Mesenchymal stem cell (in vitro differentiated cells and primary cell): Measurements from ENCODE around the gene YWHAE. TPM values are rescaled to one million over a fixed set of nuclear protein-coding genes. Genes with fewer than 3 reads are reported as not detected.
A peak's percentile ranks its signal among the peaks of the same experiment; 100 is the strongest.

ENCODE experiments used
- DNase-seq: peaks from one replicate; pipeline ENCODE4 v3.0.0-alpha.2; 2013
- H2AFZ ChIP-seq: one replicate; pipeline ENCODE4 v1.6.1; 2013; ENCODE audit warnings: low read depth, mild to moderate bottlenecking, control low read depth, inconsistent platforms, low read length, moderate library complexity
- H2AK5ac ChIP-seq: 2 replicates; pipeline ENCODE4 v1.6.1; 2013; ENCODE audit warnings: low read length, moderate library complexity, mild to moderate bottlenecking, inconsistent platforms; ENCODE audit not compliant: severe bottlenecking
- H2BK120ac ChIP-seq: one replicate; pipeline ENCODE4 v1.6.1; 2013; ENCODE audit warnings: low read depth, mild to moderate bottlenecking, inconsistent platforms, low read length, moderate library complexity
- H2BK12ac ChIP-seq, 2 experiments: one replicate each; pipeline ENCODE4 v1.6.1; 2013; ENCODE audit warnings: inconsistent platforms in 2 of 2, low read length in 2 of 2, mild to moderate bottlenecking in 2 of 2, moderate library complexity in 2 of 2, control low read depth in 1 of 2
- H2BK15ac ChIP-seq: one replicate; pipeline ENCODE4 v1.6.1; 2013; ENCODE audit warnings: mild to moderate bottlenecking, low read depth, inconsistent platforms; ENCODE audit not compliant: poor library complexity, severe bottlenecking
- H2BK5ac ChIP-seq: 2 replicates; pipeline ENCODE4 v1.6.1; 2013; ENCODE audit warnings: low read depth, mild to moderate bottlenecking, low read length, control low read depth, inconsistent platforms; ENCODE audit not compliant: poor library complexity, severe bottlenecking
- H3K14ac ChIP-seq, 2 experiments: one replicate each; pipeline ENCODE4 v1.6.1; 2013; ENCODE audit warnings: inconsistent platforms in 2 of 2, low read length in 2 of 2, control low read depth in 1 of 2, mild to moderate bottlenecking in 1 of 2, moderate library complexity in 1 of 2
- H3K18ac ChIP-seq, 2 experiments: one replicate each; pipeline ENCODE4 v1.6.1; 2013; ENCODE audit warnings: inconsistent platforms in 2 of 2, low read length in 2 of 2, control low read depth in 1 of 2, low read depth in 1 of 2, mild to moderate bottlenecking in 1 of 2
- H3K23ac ChIP-seq, 2 experiments: one replicate each; pipeline ENCODE4 v1.6.1; 2013; ENCODE audit warnings: inconsistent platforms in 2 of 2, low read length in 2 of 2, mild to moderate bottlenecking in 2 of 2, moderate library complexity in 2 of 2, control low read depth in 1 of 2
- H3K27ac ChIP-seq: 2 replicates; pipeline ENCODE4 v1.5.1; 2013; ENCODE audit warnings: mild to moderate bottlenecking, moderate library complexity, low read length, control low read depth, inconsistent platforms; ENCODE audit not compliant: poor library complexity, severe bottlenecking
- H3K27me3 ChIP-seq, 2 experiments: 2 replicates each; pipeline versions ENCODE4 v1.6.1 to v1.7.0; 2013; ENCODE audit warnings: low read length in 2 of 2, mild to moderate bottlenecking in 2 of 2, moderate library complexity in 2 of 2, control low read depth in 1 of 2, inconsistent platforms in 1 of 2; ENCODE audit not compliant: control insufficient read depth in 1 of 2, insufficient read depth in 1 of 2
- H3K36me3 ChIP-seq, 2 experiments: 2 replicates each; pipeline versions ENCODE4 v1.6.1 to v1.7.0; 2013; ENCODE audit warnings: low read length in 2 of 2, control low read depth in 1 of 2, inconsistent platforms in 1 of 2, low read depth in 1 of 2, mild to moderate bottlenecking in 1 of 2; ENCODE audit not compliant: insufficient read depth in 2 of 2, control insufficient read depth in 1 of 2
- H3K4ac ChIP-seq, 2 experiments: one replicate each; pipeline ENCODE4 v1.6.1; 2013; ENCODE audit warnings: inconsistent platforms in 2 of 2, low read length in 2 of 2, mild to moderate bottlenecking in 2 of 2, moderate library complexity in 2 of 2, control low read depth in 1 of 2, low read depth in 1 of 2
- H3K4me1 ChIP-seq: 2 replicates; pipeline ENCODE4 v1.6.1; 2013; ENCODE audit warnings: low read depth, low read length, control low read depth; ENCODE audit not compliant: control insufficient read depth, insufficient read depth
- H3K4me2 ChIP-seq: 2 replicates; pipeline ENCODE4 v1.6.1; 2013; ENCODE audit warnings: low read length, mild to moderate bottlenecking, inconsistent platforms; ENCODE audit not compliant: poor library complexity, severe bottlenecking
- H3K4me3 ChIP-seq, 2 experiments: 2 replicates each; pipeline versions ENCODE4 v1.5.1 to v1.7.0; 2013; ENCODE audit warnings: low read length in 2 of 2, mild to moderate bottlenecking in 2 of 2, control low read depth in 1 of 2, low read depth in 1 of 2; ENCODE audit not compliant: insufficient read depth in 1 of 2
- H3K79me1 ChIP-seq: replicated peaks from 2 replicates; pipeline ENCODE4 v1.6.1; 2013; ENCODE audit warnings: mild to moderate bottlenecking, control low read depth, low read length, inconsistent platforms; ENCODE audit not compliant: poor library complexity, severe bottlenecking
- H3K9ac ChIP-seq: 2 replicates; pipeline ENCODE4 v1.7.0; 2013; ENCODE audit warnings: mild to moderate bottlenecking, low read length, moderate library complexity
- H3K9me3 ChIP-seq: 2 replicates; pipeline ENCODE4 v1.7.0; 2013; ENCODE audit warnings: mild to moderate bottlenecking, low read length; ENCODE audit not compliant: control insufficient read depth
- H4K8ac ChIP-seq: one replicate; pipeline ENCODE4 v1.6.1; 2013; ENCODE audit warnings: inconsistent platforms, mild to moderate bottlenecking, low read length, moderate library complexity
- H4K91ac ChIP-seq: one replicate; pipeline ENCODE4 v1.6.1; 2013; ENCODE audit warnings: mild to moderate bottlenecking, low read length, inconsistent platforms
- WGBS: methylation state at CpG from one replicate; pipeline ENCODE4 v1.1.7; 2013; ENCODE audit warnings: mixed read lengths; 5-methylcytosine and 5-hydroxymethylcytosine counted together
- polyA plus RNA-seq, 2 experiments: library from polyadenylated mRNA; stranded (reverse); fragments of 200-250 nt; gene quantifications; one replicate each; pipeline ENCODE4 v1.2.3, GENCODE V29; 2013

Gene YWHAE
- 476 TPM for polyA plus RNA-seq (2013, experiment 1 of 2)
- polyA plus RNA-seq (2013, experiment 2 of 2), result 478 TPM

DNA sequence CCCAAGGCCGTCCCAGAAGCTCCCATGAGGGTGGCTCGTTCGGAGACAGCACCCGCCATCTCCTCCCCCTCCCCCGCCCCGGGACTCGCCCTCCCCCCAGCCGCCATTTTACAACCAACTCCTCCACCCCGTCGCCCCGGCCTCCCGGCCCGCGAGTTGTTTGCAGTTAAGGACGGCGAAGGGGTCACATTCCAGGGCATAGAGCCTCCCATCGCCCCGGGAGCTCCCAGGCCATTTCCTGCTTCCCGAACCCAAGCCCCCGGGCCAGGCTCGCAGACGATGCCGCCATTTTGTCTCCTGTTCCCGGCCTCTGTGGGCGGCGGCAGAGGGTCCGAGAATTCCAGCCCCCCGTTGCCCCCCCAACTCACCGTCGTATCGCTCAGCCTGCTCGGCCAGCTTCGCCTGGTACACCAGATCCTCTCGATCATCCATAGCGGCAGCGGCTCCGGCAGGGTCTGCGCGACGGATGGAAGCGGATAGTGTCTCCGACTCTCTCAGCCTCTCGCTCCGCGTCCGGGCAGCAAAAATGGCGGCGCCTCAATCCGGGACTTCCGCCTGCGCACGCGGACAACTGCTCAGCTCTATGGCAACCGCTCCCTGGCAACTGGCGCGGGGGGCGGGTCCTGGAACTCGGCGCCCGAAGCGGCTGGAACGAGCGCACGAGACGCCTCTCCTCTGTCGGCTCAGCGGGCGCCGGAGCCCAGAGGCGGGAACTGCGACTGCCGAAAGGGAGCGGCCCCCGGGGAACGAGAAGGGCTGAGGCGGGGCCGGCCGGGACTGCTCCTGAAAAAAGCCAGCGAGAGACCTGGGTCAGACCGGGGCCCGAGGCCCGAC lies at the start of gene YWHAE:
YWHAE (minus strand) TSS at position 544 of the 834 bp plus-strand sequence; CDS start at position 432, 112 bp downstream.
- Histone ChIP-seq H3K9me3 (no peaks in the 10 kb centered on the region), H4K8ac (peak within 1 kb of the TSS; percentile 99), H3K23ac (peak within 1 kb of the TSS; percentile 34 to 100), H2BK15ac (peak within 1 kb of the TSS; percentile 94), H3K14ac (peak within 1 kb of the TSS; percentile 100), H3K4ac (peak within 1 kb of the TSS; percentile 90 to 99), H3K36me3 (peaks cover 6 to 10% of the 10 kb centered on the region in 2 experiments), H3K18ac (peak within 1 kb of the TSS; percentile 99 to 100), H2BK12ac (peak within 1 kb of the TSS in 1 of 2 experiments; percentile 89), H3K9ac (peak within 1 kb of the TSS; percentile 94), H3K27ac (peak within 1 kb of the TSS; percentile 96), H2AK5ac (peak within 1 kb of the TSS; percentile 95), H2BK5ac (peak within 1 kb of the TSS; percentile 99), H3K27me3 (no peaks in the 10 kb centered on the region), H2BK120ac (peak within 1 kb of the TSS; percentile 97), H2AFZ (peak within 1 kb of the TSS; percentile 77), H4K91ac (peak within 1 kb of the TSS; percentile 100), H3K4me1 (peaks cover 5% of the 10 kb centered on the region), H3K4me3 (peak within 1 kb of the TSS; percentile 85 to 98), H3K4me2 (peak within 1 kb of the TSS; percentile 87), H3K79me1 (peaks cover 2% of the 10 kb centered on the region)
- DNase-seq, result peak; percentile 97
- under 1% methylated on average over 77 of the region's 82 CpGs for WGBS

DNA sequence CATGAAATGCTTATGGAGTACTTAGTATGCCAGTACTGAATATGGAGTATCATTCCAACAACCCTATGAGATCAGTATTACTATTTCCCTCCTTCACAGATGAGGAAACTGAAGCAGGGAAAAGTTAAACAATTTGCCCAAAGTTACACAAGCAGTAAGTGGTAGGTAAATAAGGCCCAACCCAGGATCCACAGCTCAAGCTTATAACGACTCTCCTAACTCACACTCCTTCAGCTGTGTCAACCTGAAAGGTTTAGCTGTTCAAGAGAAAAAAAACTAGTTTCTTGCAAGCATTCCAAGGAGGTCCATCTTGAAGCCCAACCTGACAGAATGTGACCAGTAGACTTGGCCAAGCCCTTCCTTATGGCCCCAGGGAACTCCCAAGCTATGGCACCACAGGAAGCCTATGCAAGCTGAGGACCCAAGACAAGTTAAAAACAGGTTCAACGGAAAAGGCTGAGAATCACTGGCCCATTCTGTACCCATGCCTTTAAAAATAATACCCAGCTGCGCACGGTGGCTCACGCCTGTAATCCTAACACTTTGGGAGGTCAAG lies 49.5 kb upstream of the YWHAE start:
- H2AK5ac ChIP-seq, result no peak overlapping the region

DNA sequence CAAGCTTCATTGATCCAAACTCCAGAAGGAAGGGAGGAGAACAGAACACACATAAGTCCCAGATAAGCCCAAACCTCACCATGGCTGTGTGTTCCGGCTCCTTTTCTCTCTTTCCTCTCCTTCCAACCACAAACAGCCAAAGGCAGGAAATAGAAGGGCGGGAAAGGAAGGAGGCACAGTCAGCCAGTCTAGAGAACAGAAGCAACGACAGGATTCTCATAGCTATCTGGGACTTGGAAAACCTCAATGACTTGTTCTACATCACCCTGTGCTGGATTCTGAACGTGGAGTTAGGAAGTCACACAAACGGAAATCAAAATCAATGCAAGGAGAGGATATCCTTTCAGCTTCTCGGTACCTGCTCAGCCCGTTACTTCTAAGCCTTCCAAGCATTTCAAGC lies 47.0 kb upstream of the YWHAE start:
- Histone ChIP-seq H3K27me3 (no peaks in the 10 kb centered on the region), H3K9me3 (no peaks in the 10 kb centered on the region), H3K36me3 (peaks cover 16 to 32% of the 10 kb centered on the region in 2 experiments), H3K4me3 (no peak overlapping the region), H2BK15ac (no peak overlapping the region), H4K91ac (no peak overlapping the region), H3K4me1 (peaks cover 2% of the 10 kb centered on the region), H3K4ac (no peak overlapping the region), H3K79me1 (no peaks in the 10 kb centered on the region), H2BK5ac (no peak overlapping the region), H3K4me2 (no peak overlapping the region), H3K14ac (no peak overlapping the region), H2BK120ac (no peak overlapping the region), H3K23ac (no peak overlapping the region), H3K9ac (no peak overlapping the region), H2AK5ac (no peak overlapping the region), H2AFZ (no peak overlapping the region), H3K27ac (no peak overlapping the region), H4K8ac (no peak overlapping the region), H3K18ac (no peak overlapping the region), H2BK12ac (no peak overlapping the region)
- DNase-seq, result peak; percentile 41
- 88% methylated on average over 7 of the region's 7 CpGs for WGBS

More for the DNA sequence above, 49.5 kb upstream of the YWHAE start:
- Histone ChIP-seq H2BK15ac (no peak overlapping the region), H3K9me3 (no peaks in the 10 kb centered on the region), H3K27ac (no peak overlapping the region), H3K14ac (no peak overlapping the region), H3K79me1 (no peaks in the 10 kb centered on the region), H3K9ac (no peak overlapping the region), H3K27me3 (no peaks in the 10 kb centered on the region), H3K36me3 (peaks cover 25 to 27% of the 10 kb centered on the region in 2 experiments), H2BK120ac (no peak overlapping the region), H2AFZ (no peak overlapping the region), H2BK5ac (no peak overlapping the region), H3K4me2 (no peak overlapping the region), H4K8ac (no peak overlapping the region), H2BK12ac (no peak overlapping the region), H3K4ac (no peak overlapping the region), H3K4me3 (no peak overlapping the region), H4K91ac (no peak overlapping the region), H3K4me1 (peaks cover 10% of the 10 kb centered on the region), H3K23ac (no peak overlapping the region), H3K18ac (no peak overlapping the region)
- 92% methylated on average over 5 of the region's 5 CpGs for WGBS
- DNase-seq, result no peak

DNA sequence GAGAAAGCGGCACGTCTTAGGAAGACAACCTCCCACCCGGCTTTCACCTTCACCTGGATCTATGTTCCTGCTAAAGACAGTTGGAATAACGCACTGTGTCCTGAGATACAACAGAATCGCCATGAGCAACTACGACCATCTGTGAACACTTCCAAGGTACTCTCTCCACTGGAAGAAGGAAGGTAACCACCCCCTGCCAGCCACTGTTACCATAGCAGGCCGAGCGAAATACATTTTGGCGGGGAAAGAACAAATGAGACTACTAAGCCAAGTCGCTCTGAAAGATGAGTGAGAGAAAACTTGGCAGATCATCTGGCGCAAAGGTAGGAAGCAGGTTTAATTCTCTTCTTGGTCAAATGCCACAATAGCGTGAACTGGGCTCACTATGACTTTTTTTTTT lies 46.2 kb upstream of the YWHAE start:
- H3K27ac ChIP-seq, result no peak overlapping the region
- peak overlapping the region; percentile 53 for H4K8ac ChIP-seq
- no peak overlapping the region for H2AK5ac ChIP-seq
- no peak overlapping the region for H3K23ac ChIP-seq
- H2BK15ac ChIP-seq, result no peak overlapping the region
- no peaks in the 10 kb centered on the region for H3K9me3 ChIP-seq
- H3K36me3 ChIP-seq, result peaks cover 13 to 30% of the 10 kb centered on the region in 2 experiments
- H3K4ac ChIP-seq, result no peak overlapping the region
- WGBS, result 99% methylated on average over 12 of the region's 12 CpGs
- no peaks in the 10 kb centered on the region for H3K27me3 ChIP-seq
- no peak overlapping the region for H3K4me3 ChIP-seq
- no peak overlapping the region for H2BK5ac ChIP-seq
- no peak overlapping the region for H3K18ac ChIP-seq
- H3K14ac ChIP-seq, result no peak overlapping the region
- H3K9ac ChIP-seq, result no peak overlapping the region
- no peak overlapping the region for H3K4me2 ChIP-seq
- H4K91ac ChIP-seq, result no peak overlapping the region
- H3K4me1 ChIP-seq, result no peaks in the 10 kb centered on the region
- H2AFZ ChIP-seq, result no peak overlapping the region
- no peak for DNase-seq
- H3K79me1 ChIP-seq, result no peaks in the 10 kb centered on the region
- H2BK12ac ChIP-seq, result no peak overlapping the region
- no peak overlapping the region for H2BK120ac ChIP-seq
